ENCODE results near the gene TMCO2. TPM values are rescaled to one million over a fixed set of nuclear protein-coding genes. Genes with fewer than 3 reads are reported as not detected.

Gene TMCO2
- total RNA-seq, 3 donors from 2014 or later = not detected

DNA sequence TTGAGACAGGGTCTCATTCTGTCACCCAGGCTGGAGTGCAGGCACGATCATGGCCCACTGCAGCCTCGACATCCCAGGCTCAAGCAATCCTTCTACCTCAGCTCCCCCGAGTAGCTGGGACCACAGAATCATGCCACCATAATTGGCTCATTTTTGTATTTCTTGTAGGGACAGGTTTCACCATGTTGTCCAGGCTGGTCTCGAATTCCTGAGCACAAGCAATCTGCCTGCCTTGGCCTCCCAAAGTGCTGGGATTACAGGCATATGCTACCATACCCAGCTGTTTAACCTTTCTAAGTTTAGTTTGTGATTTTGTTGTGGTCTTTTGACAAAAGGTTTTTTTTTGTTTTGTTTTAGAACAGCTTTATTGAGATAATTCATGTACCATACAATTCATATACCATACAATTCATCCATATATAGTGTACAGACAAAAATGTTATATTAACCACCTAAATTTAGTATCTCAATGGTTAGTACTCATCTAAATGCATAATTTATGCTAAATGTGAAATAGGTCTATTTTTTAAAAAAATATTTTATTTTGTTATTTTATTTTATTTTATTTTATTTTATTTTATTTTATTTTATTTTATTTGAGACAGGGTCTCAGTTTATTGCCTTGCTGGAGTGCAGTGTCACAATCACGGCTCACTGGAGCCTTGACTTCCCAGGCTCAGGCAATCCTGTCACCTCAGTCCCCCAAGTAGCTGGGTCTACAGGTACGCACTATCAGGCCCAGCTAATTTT is 19.2 kb downstream of the TMCO2 start:
- no peaks in the 10 kb centered on the region for H3K4me1 ChIP-seq (ENCODE audit: low read depth)
- DNase-seq (no peak), ATAC-seq (no peak)
- intact Hi-C loops (cut with DNase I, micrococcal nuclease) = no loop called here
- no peaks in the 10 kb centered on the region for H3K9me3 ChIP-seq
- H3K36me3 ChIP-seq (ENCODE audit: low read depth) = peaks cover 9% of the 10 kb centered on the region
- H3K4me3 ChIP-seq = no peak overlapping the region
- TF ChIP-seq, protein P1, sequence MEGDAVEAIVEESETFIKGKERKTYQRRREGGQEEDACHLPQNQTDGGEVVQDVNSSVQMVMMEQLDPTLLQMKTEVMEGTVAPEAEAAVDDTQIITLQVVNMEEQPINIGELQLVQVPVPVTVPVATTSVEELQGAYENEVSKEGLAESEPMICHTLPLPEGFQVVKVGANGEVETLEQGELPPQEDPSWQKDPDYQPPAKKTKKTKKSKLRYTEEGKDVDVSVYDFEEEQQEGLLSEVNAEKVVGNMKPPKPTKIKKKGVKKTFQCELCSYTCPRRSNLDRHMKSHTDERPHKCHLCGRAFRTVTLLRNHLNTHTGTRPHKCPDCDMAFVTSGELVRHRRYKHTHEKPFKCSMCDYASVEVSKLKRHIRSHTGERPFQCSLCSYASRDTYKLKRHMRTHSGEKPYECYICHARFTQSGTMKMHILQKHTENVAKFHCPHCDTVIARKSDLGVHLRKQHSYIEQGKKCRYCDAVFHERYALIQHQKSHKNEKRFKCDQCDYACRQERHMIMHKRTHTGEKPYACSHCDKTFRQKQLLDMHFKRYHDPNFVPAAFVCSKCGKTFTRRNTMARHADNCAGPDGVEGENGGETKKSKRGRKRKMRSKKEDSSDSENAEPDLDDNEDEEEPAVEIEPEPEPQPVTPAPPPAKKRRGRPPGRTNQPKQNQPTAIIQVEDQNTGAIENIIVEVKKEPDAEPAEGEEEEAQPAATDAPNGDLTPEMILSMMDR (IDR thresholded peaks at IDR 0.05) = no peak

DNA sequence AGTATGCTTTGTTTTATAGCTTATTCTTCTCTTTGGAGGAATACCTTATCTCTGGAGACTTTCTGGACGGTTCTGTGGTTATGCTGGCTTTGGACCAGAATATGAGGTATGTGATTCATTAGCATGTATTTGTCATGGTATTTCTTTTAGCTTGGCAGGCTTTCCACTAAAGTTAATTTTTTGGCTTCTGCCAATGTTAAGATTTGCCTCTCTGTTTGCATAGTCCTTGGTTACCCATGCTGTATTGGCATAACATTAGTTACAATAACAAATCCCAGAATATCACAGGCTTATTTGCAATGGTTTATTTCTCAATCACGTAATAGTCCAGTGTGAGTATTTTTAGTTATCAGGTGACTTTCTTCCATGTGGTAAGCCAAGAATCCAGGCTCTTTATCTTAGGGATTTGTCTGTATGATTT is 20.0 kb downstream of the TMCO2 start:
- DNase-seq (no peak), ATAC-seq (peak; percentile 28)
- Histone ChIP-seq H3K9me3 (no peaks in the 10 kb centered on the region), H3K4me1 (ENCODE audit: low read depth) (no peaks in the 10 kb centered on the region), H3K4me3 (no peak overlapping the region), H3K36me3 (ENCODE audit: low read depth) (peaks cover 9% of the 10 kb centered on the region)
- intact Hi-C loops (cut with DNase I, micrococcal nuclease) = no loop called here
- TF ChIP-seq, protein P1 (IDR thresholded peaks at IDR 0.05) = no peak

DNA sequence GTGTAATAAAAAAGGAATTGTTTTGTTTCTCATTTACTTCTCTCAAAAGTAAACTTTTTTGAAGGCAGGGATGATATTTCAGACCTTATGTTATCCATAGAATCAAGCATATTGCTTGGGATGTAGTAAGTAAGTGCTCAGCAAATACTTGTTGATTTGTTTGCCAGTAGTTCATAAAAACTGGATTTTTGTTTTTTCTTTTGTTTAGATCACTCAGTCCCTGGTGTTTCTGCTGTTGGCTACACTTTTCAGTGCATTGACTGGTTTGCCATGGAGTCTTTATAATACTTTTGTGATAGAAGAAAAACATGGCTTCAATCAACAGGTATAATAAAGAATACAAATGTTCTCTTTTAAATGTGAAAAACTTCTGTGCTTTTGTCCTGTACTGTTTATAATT is 20.5 kb downstream of the TMCO2 start:
- H3K4me3 ChIP-seq = no peak overlapping the region
- no peaks in the 10 kb centered on the region for H3K9me3 ChIP-seq
- ATAC-seq = no peak
- intact Hi-C loops (cut with DNase I, micrococcal nuclease) = no loop called here
- H3K4me1 ChIP-seq (ENCODE audit: low read depth) = no peaks in the 10 kb centered on the region
- H3K36me3 ChIP-seq (ENCODE audit: low read depth) = peaks cover 9% of the 10 kb centered on the region
- no peak for DNase-seq
- TF ChIP-seq, protein P1 (IDR thresholded peaks at IDR 0.05) = no peak

DNA sequence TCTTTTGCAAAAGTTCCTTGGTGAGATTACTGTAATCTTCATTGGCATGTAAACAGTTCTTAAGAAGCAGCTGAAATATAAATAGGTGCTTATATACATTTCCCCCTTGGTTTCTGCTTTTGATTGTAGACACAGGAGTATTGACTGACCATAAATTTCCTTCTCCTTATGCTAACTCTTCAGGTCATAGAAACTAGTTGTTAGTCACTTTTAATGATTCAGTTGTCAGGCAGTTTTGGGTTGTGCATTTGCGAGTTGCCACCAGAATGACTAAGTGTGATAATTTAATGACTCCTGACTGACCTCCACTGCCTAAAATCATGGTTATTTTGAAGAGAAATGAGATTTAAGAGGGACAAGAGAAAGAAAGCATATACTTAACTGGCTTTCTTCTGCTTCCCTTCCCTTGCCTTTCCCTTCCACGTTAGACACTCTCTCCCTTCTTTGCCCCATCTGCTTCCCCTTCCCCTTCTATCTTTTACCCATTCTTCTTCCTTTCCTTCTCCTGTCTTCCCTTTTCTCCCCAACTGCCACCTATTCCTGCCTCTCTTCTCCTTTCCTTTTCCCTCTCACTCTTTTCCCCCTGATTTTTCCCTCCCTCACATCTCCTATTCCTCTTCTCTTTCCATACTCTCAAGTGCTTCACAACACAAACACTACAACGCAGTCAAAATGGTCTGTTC is 22.6 kb downstream of the TMCO2 start:
- Histone ChIP-seq H3K4me3 (no peak overlapping the region), H3K4me1 (ENCODE audit: low read depth) (no peaks in the 10 kb centered on the region), H3K9me3 (no peaks in the 10 kb centered on the region), H3K36me3 (ENCODE audit: low read depth) (peaks cover 9% of the 10 kb centered on the region)
- DNase-seq (no peak), ATAC-seq (no peak)
- intact Hi-C loops (cut with DNase I, micrococcal nuclease) = no loop called here
- TF ChIP-seq, protein P1 (IDR thresholded peaks at IDR 0.05) = no peak

DNA sequence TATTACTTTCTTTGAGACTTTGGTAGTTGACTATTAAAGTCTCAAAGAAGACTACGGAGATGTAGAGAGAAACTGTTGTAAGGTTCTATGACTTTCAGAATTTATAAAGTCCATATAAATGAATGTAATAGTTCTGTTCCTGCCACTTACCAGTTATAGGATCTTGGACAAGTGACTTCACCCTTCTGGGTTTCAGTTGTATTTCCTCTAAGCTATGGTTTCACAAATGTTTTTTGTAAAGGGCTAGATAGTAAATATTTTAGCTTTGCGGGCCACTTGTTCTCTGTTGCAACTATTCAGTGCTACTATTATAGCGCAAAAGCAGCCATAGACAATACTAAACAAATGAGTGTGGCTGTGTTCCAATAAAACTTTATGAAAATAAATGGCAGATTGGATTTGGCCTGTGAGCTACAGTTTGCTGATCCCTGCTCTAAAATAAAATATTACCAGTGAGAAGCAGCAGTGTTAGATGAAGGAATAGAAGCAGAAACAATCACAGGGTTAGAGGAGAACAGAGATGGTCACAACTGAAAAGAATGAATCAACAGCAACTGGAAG is 25.0 kb downstream of the TMCO2 start:
- TF ChIP-seq, protein P1 (IDR thresholded peaks at IDR 0.05) = no peak
- ATAC-seq (no peak), DNase-seq (no peak)
- intact Hi-C loops (cut with DNase I, micrococcal nuclease) = no loop called here
- no peaks in the 10 kb centered on the region for H3K4me1 ChIP-seq (ENCODE audit: low read depth)
- peaks cover 9% of the 10 kb centered on the region for H3K36me3 ChIP-seq (ENCODE audit: low read depth)
- H3K4me3 ChIP-seq = no peak overlapping the region
- H3K9me3 ChIP-seq = no peaks in the 10 kb centered on the region

Data from mucosa of descending colon (tissue), 3 donors.